Measurements from ENCODE around the gene GRPEL2. TPM values are rescaled to one million over a fixed set of nuclear protein-coding genes. Genes with fewer than 3 reads are reported as not detected.

Gene GRPEL2
- total and polyA plus RNA-seq, 2 donors (not counting 3 experiments of a cell fraction or from before 2014, with no cell fraction given): 7.6 to 32.5 TPM

GRCh38 chr5:149386166-149386565 is 40.9 kb downstream of the GRPEL2 start:
- H4K20me1 ChIP-seq (replicated peaks; ENCODE audit: control insufficient read depth, extremely low read depth, insufficient read depth, low read length): no peaks in the 10 kb centered on the region
- H3K4me1 ChIP-seq (ENCODE audit: control insufficient read depth, extremely low read depth, insufficient read depth, low read length): no peaks in the 10 kb centered on the region
- H3K79me2 ChIP-seq (ENCODE audit: control insufficient read depth, insufficient read depth, low read length): no peaks in the 10 kb centered on the region
- H3K27ac ChIP-seq (ENCODE audit: insufficient read depth, low read depth, low read length): no peak overlapping the region
- no peaks in the 10 kb centered on the region for H3K36me3 ChIP-seq (ENCODE audit: control insufficient read depth in 2 of 2, extremely low read depth in 1 of 2, insufficient read depth in 2 of 2, low read length in 2 of 2)
- H3K9me1 ChIP-seq (replicated peaks; ENCODE audit: control insufficient read depth, extremely low read depth, insufficient read depth, low read length): no peaks in the 10 kb centered on the region
- H3K9me3 ChIP-seq (replicated peaks; ENCODE audit: control insufficient read depth, insufficient read depth, low read length): no peaks in the 10 kb centered on the region
- no peak overlapping the region for H3K9ac ChIP-seq (replicated peaks; ENCODE audit: extremely low read depth, insufficient read depth, low read length)
- H3K27me3 ChIP-seq (ENCODE audit: control insufficient read depth in 2 of 2, insufficient read depth in 2 of 2, low read length in 2 of 2): no peaks in the 10 kb centered on the region
- no peak overlapping the region for H2AFZ ChIP-seq (ENCODE audit: low read depth, low read length)
- no peak overlapping the region for H3K4me3 ChIP-seq (replicated peaks in 1 of 3; ENCODE audit: insufficient read depth in 1 of 3, low read depth in 1 of 3, low read length in 3 of 3)
- TF ChIP-seq CTCF (IDR thresholded peaks at IDR 0.05; ENCODE audit: extremely low read depth in 1 of 2, insufficient read depth in 1 of 2, low read depth in 1 of 2, low read length in 2 of 2) (no peak), MAX (IDR thresholded peaks at IDR 0.05; ENCODE audit: insufficient read depth, insufficient read length) (no peak), JUN (IDR thresholded peaks at IDR 0.05; ENCODE audit: borderline replicate concordance, insufficient read depth, insufficient read length, low read depth) (no peak), EZH2 (IDR thresholded peaks at IDR 0.05; ENCODE audit: borderline replicate concordance, low read depth, low read length, severe bottlenecking) (no peak)
- H3K4me2 ChIP-seq (ENCODE audit: insufficient read depth, low read length): no peak overlapping the region
- POLR2A ChIA-PET: no interaction called here
- dilution Hi-C loops (cut with MboI; ENCODE audit: extremely low pct_ligation_motif_present, low sequenced_read_pairs): no loop called here
- DNase-seq (ENCODE audit: low read depth, low spot score) (no peak), FAIRE-seq (no peak)
- CTCF ChIA-PET: interaction anchor here (1.2 to 3.0 kb wide), 6 partner anchors 10 to 179 kb away, joined by 4 to 15 read pairs (median 7); no protein-coding TSS in a partner anchor
- no TSS peak for BruUV-seq (replicated peaks)
- intact Hi-C loops (cut with micrococcal nuclease): no loop called here

- Histone ChIP-seq H3K9me1 (replicated peaks; ENCODE audit: control insufficient read depth, extremely low read depth, insufficient read depth, low read length) (no peaks in the 10 kb centered on the region), H3K4me3 (replicated peaks in 1 of 3; ENCODE audit: insufficient read depth in 1 of 3, low read depth in 1 of 3, low read length in 3 of 3) (no peak overlapping the region), H3K79me2 (ENCODE audit: control insufficient read depth, insufficient read depth, low read length) (no peaks in the 10 kb centered on the region), H3K36me3 (ENCODE audit: control insufficient read depth in 2 of 2, extremely low read depth in 1 of 2, insufficient read depth in 2 of 2, low read length in 2 of 2) (no peaks in the 10 kb centered on the region), H3K27me3 (ENCODE audit: control insufficient read depth in 2 of 2, insufficient read depth in 2 of 2, low read length in 2 of 2) (no peaks in the 10 kb centered on the region), H3K27ac (ENCODE audit: insufficient read depth, low read depth, low read length) (no peak overlapping the region), H3K4me1 (ENCODE audit: control insufficient read depth, extremely low read depth, insufficient read depth, low read length) (no peaks in the 10 kb centered on the region), H3K9ac (replicated peaks; ENCODE audit: extremely low read depth, insufficient read depth, low read length) (no peak overlapping the region), H3K9me3 (replicated peaks; ENCODE audit: control insufficient read depth, insufficient read depth, low read length) (no peaks in the 10 kb centered on the region), H3K4me2 (ENCODE audit: insufficient read depth, low read length) (no peak overlapping the region), H2AFZ (ENCODE audit: low read depth, low read length) (no peak overlapping the region), H4K20me1 (replicated peaks; ENCODE audit: control insufficient read depth, extremely low read depth, insufficient read depth, low read length) (no peaks in the 10 kb centered on the region)
- TF ChIP-seq JUN (IDR thresholded peaks at IDR 0.05; ENCODE audit: borderline replicate concordance, insufficient read depth, insufficient read length, low read depth) (no peak), MYC (IDR thresholded peaks at IDR 0.05; ENCODE audit: low read depth, low read length) (no peak), GATA2 (IDR thresholded peaks at IDR 0.05; ENCODE audit: insufficient read depth, insufficient read length, low read depth, low read length) (no peak), CTCF (IDR thresholded peaks at IDR 0.05; ENCODE audit: extremely low read depth in 1 of 2, insufficient read depth in 1 of 2, low read depth in 1 of 2, low read length in 2 of 2) (no peak), MAX (IDR thresholded peaks at IDR 0.05; ENCODE audit: insufficient read depth, insufficient read length) (no peak), EZH2 (IDR thresholded peaks at IDR 0.05; ENCODE audit: borderline replicate concordance, low read depth, low read length, severe bottlenecking) (no peak), POLR2AphosphoS5 (IDR thresholded peaks at IDR 0.05; ENCODE audit: insufficient read depth, low read depth, low read length) (no peak), POLR2A (IDR thresholded peaks at IDR 0.05; ENCODE audit: low read depth, low read length) (no peak), FOS (IDR thresholded peaks at IDR 0.05; ENCODE audit: borderline replicate concordance, insufficient read depth, low read length) (no peak)
- no peak for DNase-seq (ENCODE audit: low read depth, low spot score)
- dilution Hi-C loops (cut with MboI; ENCODE audit: extremely low pct_ligation_motif_present, low sequenced_read_pairs) (no loop called here), intact Hi-C loops (cut with micrococcal nuclease) (no loop called here)
- BruUV-seq (replicated peaks): no TSS peak
- ChIA-PET CTCF (interaction anchor here (0.8 to 3.0 kb wide), 7 partner anchors 11 to 231 kb away, joined by 3 to 15 read pairs (median 5); no protein-coding TSS in a partner anchor), POLR2A (no interaction called here)
- FAIRE-seq: no peak
Observed at GRCh38 chr5:149387081-149387631, 41.9 kb downstream of the GRPEL2 start.
